ENCODE data around the gene DOK5.

The DOK5 gene

DNA sequence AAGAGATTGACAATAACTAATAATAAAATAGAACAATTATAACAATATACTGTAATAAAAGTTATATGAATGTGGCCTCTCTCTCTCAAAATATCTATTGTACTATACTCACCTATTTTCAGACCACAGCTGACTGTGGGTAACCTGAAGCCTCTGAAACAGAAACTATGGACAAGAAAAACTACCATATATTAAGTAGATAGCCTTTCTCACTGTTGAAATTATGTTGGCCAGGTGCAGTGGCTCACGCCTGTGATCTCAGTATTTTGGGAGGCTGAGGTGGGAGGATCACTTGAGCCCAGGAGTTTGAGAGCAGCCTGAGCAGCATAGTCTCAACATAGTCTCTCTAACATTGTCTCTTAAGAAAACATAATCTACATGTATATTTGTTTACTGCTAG lies 89.9 kb downstream of the DOK5 start:
- H3K9me2 ChIP-seq (replicated peaks; ENCODE audit: insufficient read depth, low read length): no peaks in the 10 kb centered on the region
- H3K27ac ChIP-seq (ENCODE audit: low read depth, low read length): no peak overlapping the region
- H3F3A ChIP-seq (ENCODE audit: insufficient read depth): no peaks in the 10 kb centered on the region
- no peaks in the 10 kb centered on the region for H3K9me3 ChIP-seq (ENCODE audit: insufficient read depth, low read length)
- no peak overlapping the region for H3K4me2 ChIP-seq (ENCODE audit: low read depth, low read length, poor library complexity, severe bottlenecking)
- H3K79me2 ChIP-seq (ENCODE audit: insufficient read depth, low read length): no peaks in the 10 kb centered on the region
- H3K9ac ChIP-seq (ENCODE audit: low read length): no peak overlapping the region
- H3K27me3 ChIP-seq (ENCODE audit: low read length): no peaks in the 10 kb centered on the region
- H4K20me1 ChIP-seq (ENCODE audit: low read depth, low read length): no peaks in the 10 kb centered on the region
- no peak overlapping the region for H3K4me3 ChIP-seq (ENCODE audit: insufficient read depth, low read length, poor library complexity, severe bottlenecking)
- H2AFZ ChIP-seq (ENCODE audit: low read depth, low read length, severe bottlenecking): no peak overlapping the region
- H3K36me3 ChIP-seq (ENCODE audit: low read length): no peaks in the 10 kb centered on the region
- TF ChIP-seq EZH2phosphoT487 (conservative IDR thresholded peaks at IDR 0.05; ENCODE audit: low read length): no peak
- TF ChIP-seq, protein P1, sequence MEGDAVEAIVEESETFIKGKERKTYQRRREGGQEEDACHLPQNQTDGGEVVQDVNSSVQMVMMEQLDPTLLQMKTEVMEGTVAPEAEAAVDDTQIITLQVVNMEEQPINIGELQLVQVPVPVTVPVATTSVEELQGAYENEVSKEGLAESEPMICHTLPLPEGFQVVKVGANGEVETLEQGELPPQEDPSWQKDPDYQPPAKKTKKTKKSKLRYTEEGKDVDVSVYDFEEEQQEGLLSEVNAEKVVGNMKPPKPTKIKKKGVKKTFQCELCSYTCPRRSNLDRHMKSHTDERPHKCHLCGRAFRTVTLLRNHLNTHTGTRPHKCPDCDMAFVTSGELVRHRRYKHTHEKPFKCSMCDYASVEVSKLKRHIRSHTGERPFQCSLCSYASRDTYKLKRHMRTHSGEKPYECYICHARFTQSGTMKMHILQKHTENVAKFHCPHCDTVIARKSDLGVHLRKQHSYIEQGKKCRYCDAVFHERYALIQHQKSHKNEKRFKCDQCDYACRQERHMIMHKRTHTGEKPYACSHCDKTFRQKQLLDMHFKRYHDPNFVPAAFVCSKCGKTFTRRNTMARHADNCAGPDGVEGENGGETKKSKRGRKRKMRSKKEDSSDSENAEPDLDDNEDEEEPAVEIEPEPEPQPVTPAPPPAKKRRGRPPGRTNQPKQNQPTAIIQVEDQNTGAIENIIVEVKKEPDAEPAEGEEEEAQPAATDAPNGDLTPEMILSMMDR (IDR thresholded peaks at IDR 0.05; ENCODE audit: insufficient read depth, low read length, poor library complexity, severe bottlenecking): no peak

DNA sequence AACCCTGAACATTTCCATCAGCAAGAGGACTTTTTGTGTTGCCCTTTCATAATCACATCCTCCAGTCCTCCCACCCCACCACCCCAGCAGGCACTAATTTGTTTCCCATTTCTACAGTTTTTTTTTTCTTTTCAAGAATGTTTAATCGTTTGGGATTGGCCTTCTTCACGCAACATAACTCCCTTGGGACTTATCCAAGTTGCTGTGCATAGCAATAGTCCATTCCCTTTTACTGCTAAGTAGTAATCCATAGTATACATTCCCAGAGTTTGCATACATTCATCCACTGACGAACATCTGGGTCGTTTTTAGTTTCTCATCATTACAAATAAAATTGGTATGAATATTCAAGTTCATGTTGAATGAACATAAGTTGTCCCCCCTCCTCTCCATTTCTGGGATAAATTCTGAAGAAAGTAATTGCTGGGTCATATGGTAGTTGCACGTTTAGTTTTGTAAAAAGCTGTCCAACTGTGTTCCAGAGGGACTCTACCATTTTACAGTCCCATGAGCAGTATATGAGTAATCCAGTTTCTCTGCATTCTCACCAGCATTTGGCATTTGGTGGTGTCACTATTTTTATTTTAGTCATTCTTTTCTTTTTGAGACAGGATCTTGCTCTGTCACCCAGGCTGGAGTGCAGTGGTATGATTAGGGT lies 90.8 kb downstream of the DOK5 start:
- Histone ChIP-seq H3K9me3 (ENCODE audit: insufficient read depth, low read length) (no peaks in the 10 kb centered on the region), H2AFZ (ENCODE audit: low read depth, low read length, severe bottlenecking) (no peak overlapping the region), H3K27ac (ENCODE audit: low read depth, low read length) (no peak overlapping the region), H3F3A (ENCODE audit: insufficient read depth) (no peaks in the 10 kb centered on the region), H3K4me3 (ENCODE audit: insufficient read depth, low read length, poor library complexity, severe bottlenecking) (no peak overlapping the region), H3K9me2 (replicated peaks; ENCODE audit: insufficient read depth, low read length) (no peaks in the 10 kb centered on the region), H4K20me1 (ENCODE audit: low read depth, low read length) (no peaks in the 10 kb centered on the region), H3K9ac (ENCODE audit: low read length) (no peak overlapping the region), H3K4me2 (ENCODE audit: low read depth, low read length, poor library complexity, severe bottlenecking) (no peak overlapping the region), H3K36me3 (ENCODE audit: low read length) (no peaks in the 10 kb centered on the region), H3K79me2 (ENCODE audit: insufficient read depth, low read length) (no peaks in the 10 kb centered on the region), H3K27me3 (ENCODE audit: low read length) (no peaks in the 10 kb centered on the region)
- TF ChIP-seq, protein P1 (IDR thresholded peaks at IDR 0.05; ENCODE audit: insufficient read depth, low read length, poor library complexity, severe bottlenecking): no peak
- TF ChIP-seq EZH2phosphoT487 (conservative IDR thresholded peaks at IDR 0.05; ENCODE audit: low read length): no peak

DNA sequence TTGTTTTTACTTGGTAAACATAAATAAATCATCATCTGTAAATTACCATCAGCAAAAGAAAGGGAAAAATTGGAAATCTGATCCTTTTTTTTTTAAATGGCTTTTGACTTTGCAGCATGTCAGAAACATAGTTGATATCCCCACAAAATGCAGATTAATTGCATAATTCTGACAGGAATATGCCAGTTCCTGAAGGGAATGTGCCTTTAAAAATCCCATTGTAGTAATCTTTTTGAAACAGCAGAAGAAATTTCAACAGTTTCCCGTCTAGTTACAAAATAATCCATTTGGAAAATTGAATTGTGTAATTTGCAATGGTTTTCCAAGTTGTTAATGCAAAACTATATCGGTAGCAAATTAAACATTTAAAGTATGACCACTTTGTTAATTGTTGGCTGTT lies 95.2 kb downstream of the DOK5 start:
- no peak overlapping the region for H3K9ac ChIP-seq (ENCODE audit: low read length)
- H3K4me3 ChIP-seq (ENCODE audit: insufficient read depth, low read length, poor library complexity, severe bottlenecking): no peak overlapping the region
- no peaks in the 10 kb centered on the region for H3K9me3 ChIP-seq (ENCODE audit: insufficient read depth, low read length)
- H3K9me2 ChIP-seq (replicated peaks; ENCODE audit: insufficient read depth, low read length): no peaks in the 10 kb centered on the region
- no peak for TF ChIP-seq EZH2phosphoT487 (conservative IDR thresholded peaks at IDR 0.05; ENCODE audit: low read length)
- TF ChIP-seq, protein P1 (IDR thresholded peaks at IDR 0.05; ENCODE audit: insufficient read depth, low read length, poor library complexity, severe bottlenecking): no peak
- no peaks in the 10 kb centered on the region for H4K20me1 ChIP-seq (ENCODE audit: low read depth, low read length)
- no peak overlapping the region for H3K4me2 ChIP-seq (ENCODE audit: low read depth, low read length, poor library complexity, severe bottlenecking)
- H3K27ac ChIP-seq (ENCODE audit: low read depth, low read length): no peak overlapping the region
- no peaks in the 10 kb centered on the region for H3K79me2 ChIP-seq (ENCODE audit: insufficient read depth, low read length)
- H3F3A ChIP-seq (ENCODE audit: insufficient read depth): no peaks in the 10 kb centered on the region
- no peak overlapping the region for H2AFZ ChIP-seq (ENCODE audit: low read depth, low read length, severe bottlenecking)
- H3K27me3 ChIP-seq (ENCODE audit: low read length): no peaks in the 10 kb centered on the region
- no peaks in the 10 kb centered on the region for H3K36me3 ChIP-seq (ENCODE audit: low read length)

All from SU-DHL-6 (cell line).